Measurements from ENCODE around the gene CCDC69. TPM values are rescaled to one million over a fixed set of nuclear protein-coding genes. Genes with fewer than 3 reads are reported as not detected.

Gene CCDC69
- total RNA-seq, 1 donor from 2014 or later, result 0.79 TPM

DNA sequence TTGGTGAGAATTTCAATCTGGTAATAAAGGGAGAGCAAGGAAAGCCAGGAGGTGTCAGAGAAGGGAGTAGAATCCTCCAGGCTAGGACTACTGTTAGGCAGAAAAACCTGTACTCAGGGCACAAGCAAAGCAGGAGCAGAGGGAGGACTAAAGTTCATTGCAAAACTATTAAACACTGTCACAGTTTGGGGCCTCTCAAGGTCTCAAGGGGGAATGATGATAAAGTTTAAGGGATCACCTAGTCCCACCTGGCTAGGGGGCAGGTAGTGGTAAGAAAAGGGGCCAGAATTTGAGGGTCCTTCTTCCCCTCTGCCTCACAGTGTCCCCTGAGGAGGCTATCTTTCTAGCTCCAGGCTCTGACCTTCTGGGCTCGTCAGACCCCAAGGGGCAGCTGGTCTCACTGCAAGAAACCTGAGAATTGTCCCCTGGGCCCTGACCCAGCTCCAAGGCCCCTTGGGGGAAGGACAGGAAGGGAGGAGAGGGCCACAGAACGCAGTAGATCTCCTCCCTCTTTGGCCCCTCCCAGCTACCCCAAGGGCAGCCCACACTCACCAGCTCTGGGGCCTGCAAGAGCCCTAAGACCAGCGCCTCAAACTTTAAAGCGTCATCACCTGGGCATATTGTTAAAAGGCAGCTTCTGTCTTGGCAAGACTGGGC is 974 bp downstream of the CCDC69 start:
- no peak overlapping the region for H3K4me3 ChIP-seq (ENCODE audit: low read depth, low read length)
- FAIRE-seq, result no peak

DNA sequence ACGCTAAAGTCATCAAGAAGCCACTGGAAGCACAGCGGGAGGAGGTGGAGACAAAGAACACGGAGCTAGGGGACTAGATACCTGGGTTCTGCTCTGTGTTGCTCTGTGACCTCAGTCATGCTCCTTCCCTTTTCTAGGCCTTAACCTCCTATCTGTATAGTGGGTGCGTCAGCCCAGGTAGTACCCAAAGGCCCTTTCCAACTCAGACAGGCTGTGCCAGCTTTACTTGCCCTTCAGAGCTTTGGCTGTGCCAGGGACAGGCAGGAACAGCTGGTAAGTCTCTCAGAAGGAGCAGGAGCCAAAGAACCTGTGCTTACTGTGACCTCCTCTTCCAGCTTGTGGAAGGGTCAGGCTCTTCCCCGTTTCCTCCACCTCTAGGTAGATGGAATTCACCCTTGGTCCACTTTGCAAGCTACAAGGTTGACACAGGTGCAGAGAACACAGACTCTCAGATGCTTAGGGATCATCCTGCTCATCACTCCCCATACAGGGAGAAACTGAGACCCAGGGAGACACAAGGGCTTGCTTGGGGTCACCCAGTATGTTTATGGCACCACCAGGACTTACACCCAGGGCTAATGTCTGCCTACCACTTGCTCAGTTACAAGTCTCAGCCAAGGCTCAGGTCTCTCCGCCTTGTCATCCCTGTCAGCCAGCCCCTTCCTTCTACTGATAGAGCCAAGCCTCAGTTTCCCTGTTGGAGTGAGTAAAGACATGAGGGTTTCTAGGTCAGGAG is 1.7 kb downstream of the CCDC69 start:
- DNase-seq (ENCODE audit: low read depth) (no peak), FAIRE-seq (no peak)
- no peak overlapping the region for H3K4me3 ChIP-seq (ENCODE audit: low read depth, low read length)
- TF ChIP-seq, protein P1, sequence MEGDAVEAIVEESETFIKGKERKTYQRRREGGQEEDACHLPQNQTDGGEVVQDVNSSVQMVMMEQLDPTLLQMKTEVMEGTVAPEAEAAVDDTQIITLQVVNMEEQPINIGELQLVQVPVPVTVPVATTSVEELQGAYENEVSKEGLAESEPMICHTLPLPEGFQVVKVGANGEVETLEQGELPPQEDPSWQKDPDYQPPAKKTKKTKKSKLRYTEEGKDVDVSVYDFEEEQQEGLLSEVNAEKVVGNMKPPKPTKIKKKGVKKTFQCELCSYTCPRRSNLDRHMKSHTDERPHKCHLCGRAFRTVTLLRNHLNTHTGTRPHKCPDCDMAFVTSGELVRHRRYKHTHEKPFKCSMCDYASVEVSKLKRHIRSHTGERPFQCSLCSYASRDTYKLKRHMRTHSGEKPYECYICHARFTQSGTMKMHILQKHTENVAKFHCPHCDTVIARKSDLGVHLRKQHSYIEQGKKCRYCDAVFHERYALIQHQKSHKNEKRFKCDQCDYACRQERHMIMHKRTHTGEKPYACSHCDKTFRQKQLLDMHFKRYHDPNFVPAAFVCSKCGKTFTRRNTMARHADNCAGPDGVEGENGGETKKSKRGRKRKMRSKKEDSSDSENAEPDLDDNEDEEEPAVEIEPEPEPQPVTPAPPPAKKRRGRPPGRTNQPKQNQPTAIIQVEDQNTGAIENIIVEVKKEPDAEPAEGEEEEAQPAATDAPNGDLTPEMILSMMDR (IDR thresholded peaks at IDR 0.05; ENCODE audit: insufficient read depth, low read length, severe bottlenecking), result no peak
- no peaks in the 10 kb centered on the region for H3K27me3 ChIP-seq (ENCODE audit: control insufficient read depth, insufficient read depth, low read length)
- no peaks in the 10 kb centered on the region for H3K36me3 ChIP-seq (ENCODE audit: control insufficient read depth, insufficient read depth, low read length)

More for the DNA sequence above, 974 bp downstream of the CCDC69 start:
- Histone ChIP-seq H3K36me3 (ENCODE audit: control insufficient read depth, insufficient read depth, low read length) (no peaks in the 10 kb centered on the region), H3K27me3 (ENCODE audit: control insufficient read depth, insufficient read depth, low read length) (no peaks in the 10 kb centered on the region)
- DNase-seq (ENCODE audit: low read depth), result peak; percentile 13
- TF ChIP-seq, protein P1 (IDR thresholded peaks at IDR 0.05; ENCODE audit: insufficient read depth, low read length, severe bottlenecking), result no peak

DNA sequence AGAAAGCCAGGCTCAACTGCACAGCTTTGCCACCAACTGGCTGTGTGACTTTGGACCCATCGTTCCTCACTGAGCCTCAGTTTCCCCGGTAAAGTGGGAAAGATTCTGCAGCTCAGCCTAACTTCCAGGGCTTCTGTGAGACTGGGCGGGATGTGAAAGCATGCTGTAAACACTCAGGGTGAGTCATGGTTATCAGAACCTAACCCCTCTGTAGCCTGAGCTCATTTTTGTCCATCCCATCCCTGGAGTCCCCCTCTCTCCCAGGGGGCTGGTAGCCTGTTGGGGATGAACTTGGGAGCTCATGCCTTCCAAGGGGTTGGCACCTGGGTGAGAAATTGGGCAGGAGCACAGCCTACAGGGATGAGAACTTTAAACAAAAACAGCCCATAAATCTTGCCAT is 2.3 kb downstream of the CCDC69 start:
- H3K27me3 ChIP-seq (ENCODE audit: control insufficient read depth, insufficient read depth, low read length), result no peaks in the 10 kb centered on the region
- H3K4me3 ChIP-seq (ENCODE audit: low read depth, low read length), result no peak overlapping the region
- TF ChIP-seq, protein P1 (IDR thresholded peaks at IDR 0.05; ENCODE audit: insufficient read depth, low read length, severe bottlenecking), result no peak
- FAIRE-seq (peak; percentile 18), DNase-seq (ENCODE audit: low read depth) (peak; percentile 37)
- no peaks in the 10 kb centered on the region for H3K36me3 ChIP-seq (ENCODE audit: control insufficient read depth, insufficient read depth, low read length)

DNA sequence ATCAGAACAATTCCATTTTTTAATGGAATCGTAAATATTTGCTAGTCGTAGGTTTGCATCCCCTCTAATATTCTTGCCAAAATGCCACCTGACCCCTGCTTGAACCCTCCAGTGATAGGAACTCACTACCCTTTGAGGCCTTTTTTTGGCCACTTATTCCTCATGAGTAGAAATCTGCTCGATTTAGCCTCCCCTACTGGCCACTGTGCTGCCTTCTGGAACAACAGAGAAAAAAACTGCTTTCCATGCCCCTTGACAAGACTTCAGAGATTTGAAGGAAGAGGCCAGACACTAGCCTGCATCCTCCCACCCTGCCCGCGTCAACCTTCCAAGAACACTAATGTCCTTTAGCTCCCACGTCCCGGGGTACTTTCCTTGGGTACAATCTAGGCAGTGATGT is 4.1 kb downstream of the CCDC69 start:
- TF ChIP-seq, protein P1 (IDR thresholded peaks at IDR 0.05; ENCODE audit: insufficient read depth, low read length, severe bottlenecking), result no peak
- no peak for DNase-seq (ENCODE audit: low read depth)
- no peaks in the 10 kb centered on the region for H3K27me3 ChIP-seq (ENCODE audit: control insufficient read depth, insufficient read depth, low read length)
- no peak overlapping the region for H3K4me3 ChIP-seq (ENCODE audit: low read depth, low read length)
- no peak for FAIRE-seq
- H3K36me3 ChIP-seq (ENCODE audit: control insufficient read depth, insufficient read depth, low read length), result no peaks in the 10 kb centered on the region

DNA sequence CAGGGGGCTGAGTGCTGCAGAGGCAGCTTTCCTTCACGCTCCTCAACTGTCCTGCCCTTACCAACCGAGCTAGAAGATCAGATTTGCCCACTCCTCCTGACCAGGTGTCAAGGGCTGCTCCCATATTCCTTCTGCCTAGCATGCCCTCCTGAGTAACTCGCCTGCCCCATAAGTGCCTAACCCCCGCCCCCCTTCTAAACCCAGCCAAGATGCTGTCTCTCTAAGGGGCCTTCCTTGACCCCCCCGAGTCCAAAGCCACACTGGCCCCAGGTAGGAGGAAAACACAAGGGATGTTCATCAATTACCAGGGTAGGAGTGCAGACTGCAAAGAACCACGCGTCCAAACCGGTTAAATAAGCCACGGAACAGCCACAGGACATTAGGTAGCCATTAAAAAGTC is 4.8 kb downstream of the CCDC69 start:
- H3K4me3 ChIP-seq (ENCODE audit: low read depth, low read length), result no peak overlapping the region
- no peaks in the 10 kb centered on the region for H3K36me3 ChIP-seq (ENCODE audit: control insufficient read depth, insufficient read depth, low read length)
- H3K27me3 ChIP-seq (ENCODE audit: control insufficient read depth, insufficient read depth, low read length), result no peaks in the 10 kb centered on the region
- TF ChIP-seq, protein P1 (IDR thresholded peaks at IDR 0.05; ENCODE audit: insufficient read depth, low read length, severe bottlenecking), result no peak
- DNase-seq (ENCODE audit: low read depth) (no peak), FAIRE-seq (no peak)
